ENCODE measurements around the gene ARHGEF4. TPM values are rescaled to one million over a fixed set of nuclear protein-coding genes. Genes with fewer than 3 reads are reported as not detected.

Gene ARHGEF4
- total RNA-seq, 6 experiments from 2014 or later: 0.44 to 6.7 (median 0.67) TPM; not detected in 2

- no peak for DNase-seq
- no peaks in the 10 kb centered on the region for H3K4me1 ChIP-seq
These were observed 217.8 kb downstream of the ARHGEF4 start for GRCh38 chr2:131054488-131054887.

DNA sequence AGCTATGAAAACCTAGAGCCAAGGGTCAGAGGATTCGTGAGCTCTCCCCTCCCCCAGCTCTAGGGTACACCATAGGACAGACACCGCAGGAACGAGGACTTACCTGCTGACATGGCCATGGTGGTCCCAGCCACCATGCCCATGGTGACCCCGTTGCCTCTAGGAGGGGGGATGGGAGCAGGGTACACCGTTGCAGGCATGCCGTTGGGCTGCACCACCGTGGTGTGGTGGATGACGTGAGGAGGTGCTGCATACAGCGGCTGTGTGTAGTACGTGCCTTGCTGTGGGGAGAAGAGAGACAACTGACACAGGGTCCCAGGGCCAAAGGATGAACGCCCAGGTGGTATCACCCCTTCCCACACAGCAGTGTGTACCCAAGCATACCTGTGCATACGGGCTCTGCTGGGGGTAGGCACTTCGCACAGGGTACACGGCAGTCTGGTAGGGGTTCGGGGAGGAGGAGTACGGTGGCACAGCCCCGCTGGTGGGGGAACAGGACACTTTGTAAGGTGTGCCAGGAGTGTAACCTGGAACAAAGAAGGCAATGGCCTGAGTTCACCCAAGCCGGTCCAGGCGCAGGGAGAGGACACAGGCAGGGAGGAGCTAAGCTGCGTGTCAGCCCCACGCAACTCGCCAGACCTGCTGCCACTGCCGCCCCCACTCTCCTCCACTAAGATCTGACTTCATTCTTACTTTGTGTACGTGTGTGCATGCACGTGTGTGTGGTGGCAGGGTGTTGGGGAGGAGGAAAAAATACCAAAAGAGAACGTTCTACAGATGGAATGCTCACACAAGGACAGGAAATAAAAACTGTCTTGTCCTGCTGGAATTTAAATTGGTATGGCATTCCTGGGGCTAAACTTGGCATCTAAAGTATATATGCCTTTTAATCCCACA, 218.7 kb downstream of the ARHGEF4 start:
- TF ChIP-seq POLR2A (IDR thresholded peaks at IDR 0.05) (no peak), CTCF (IDR thresholded peaks at IDR 0.05) (no peak)
- no peaks in the 10 kb centered on the region for H3K27me3 ChIP-seq
- WGBS (ENCODE audit: insufficient coverage, low coverage, low lambda C conversion rate, missing lambda C conversion rate): 95% methylated on average over 14 of the region's 26 CpGs
- H3K9me3 ChIP-seq: no peaks in the 10 kb centered on the region
- ATAC-seq: peak in 2 of 4 donors; percentile 24 to 31
- DNase-seq: no peak
- peaks cover 4 to 83% (median 39%) of the 10 kb centered on the region in 4 donors for H3K36me3 ChIP-seq
- H3K4me1 ChIP-seq: no peaks in the 10 kb centered on the region
- no peak overlapping the region for H3K27ac ChIP-seq
- H3K4me3 ChIP-seq: no peak overlapping the region
- intact Hi-C loops (cut with DNase I): no loop called here

More at GRCh38 chr2:131054488-131054887, 217.8 kb downstream of the ARHGEF4 start:
- no peak for ATAC-seq
- Histone ChIP-seq H3K27ac (no peak overlapping the region), H3K36me3 (peaks cover 4 to 88% (median 41%) of the 10 kb centered on the region in 4 donors), H3K9me3 (no peaks in the 10 kb centered on the region), H3K4me3 (no peak overlapping the region), H3K27me3 (no peaks in the 10 kb centered on the region)
- no peak for TF ChIP-seq CTCF (IDR thresholded peaks at IDR 0.05)
- no peak for TF ChIP-seq POLR2A (IDR thresholded peaks at IDR 0.05)
- intact Hi-C loops (cut with DNase I): no loop called here
- 92% methylated on average over 4 of the region's 7 CpGs for WGBS (ENCODE audit: insufficient coverage, low coverage, low lambda C conversion rate, missing lambda C conversion rate)

- Histone ChIP-seq H3K36me3 (peaks cover 4 to 73% (median 37%) of the 10 kb centered on the region in 4 donors), H3K27ac (no peak overlapping the region), H3K4me3 (no peak overlapping the region), H3K9me3 (no peaks in the 10 kb centered on the region), H3K27me3 (no peaks in the 10 kb centered on the region), H3K4me1 (no peaks in the 10 kb centered on the region)
- WGBS (ENCODE audit: insufficient coverage, low coverage, low lambda C conversion rate, missing lambda C conversion rate): 83% methylated on average over 2 of the region's 5 CpGs
- TF ChIP-seq CTCF (IDR thresholded peaks at IDR 0.05) (no peak), POLR2A (IDR thresholded peaks at IDR 0.05) (no peak)
- ATAC-seq (no peak), DNase-seq (no peak)
- intact Hi-C loops (cut with DNase I): no loop called here
These were observed 219.7 kb downstream of the ARHGEF4 start for GRCh38 chr2:131056204-131056931.

DNA sequence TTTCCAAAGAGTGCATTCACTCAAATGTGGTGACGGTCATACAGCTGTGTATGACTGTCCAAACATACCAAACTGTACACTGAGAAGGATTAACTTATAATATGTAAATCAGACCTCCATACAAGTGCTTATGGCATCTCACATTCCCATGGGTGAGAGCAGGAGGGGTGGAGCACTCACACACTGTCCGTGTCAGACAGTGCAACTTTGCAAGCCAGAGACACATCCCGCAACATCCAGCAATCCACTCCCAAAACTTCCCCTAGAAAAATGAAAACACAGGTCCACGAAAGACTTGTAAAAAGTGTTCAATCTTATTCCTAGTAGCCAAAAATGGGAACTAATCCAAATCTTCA, 220.2 kb downstream of the ARHGEF4 start:
- Histone ChIP-seq H3K27ac (no peak overlapping the region), H3K27me3 (no peaks in the 10 kb centered on the region), H3K4me1 (peaks cover 0 to under 1% (median 0%) of the 10 kb centered on the region in 4 donors), H3K36me3 (peaks cover 4 to 68% (median 34%) of the 10 kb centered on the region in 4 donors), H3K4me3 (no peak overlapping the region), H3K9me3 (no peaks in the 10 kb centered on the region)
- WGBS (ENCODE audit: insufficient coverage, low coverage, low lambda C conversion rate, missing lambda C conversion rate): 88% methylated on average over 3 of the region's 4 CpGs
- TF ChIP-seq CTCF (IDR thresholded peaks at IDR 0.05) (no peak), POLR2A (IDR thresholded peaks at IDR 0.05) (no peak)
- intact Hi-C loops (cut with DNase I): no loop called here
- DNase-seq: no peak
- ATAC-seq: no peak
